ENCODE measurements around the gene C1S. TPM values are rescaled to one million over a fixed set of nuclear protein-coding genes. Genes with fewer than 3 reads are reported as not detected.
"Not testable (repeated sequence)": the region's sequence is repeated elsewhere in the genome, so short reads cannot be mapped to it uniquely, and the experiment has no call there.

C1S gene
- total RNA-seq, result 1 to 10 TPM; 1.6 to 1.7 (median 1.6) TPM

DNA sequence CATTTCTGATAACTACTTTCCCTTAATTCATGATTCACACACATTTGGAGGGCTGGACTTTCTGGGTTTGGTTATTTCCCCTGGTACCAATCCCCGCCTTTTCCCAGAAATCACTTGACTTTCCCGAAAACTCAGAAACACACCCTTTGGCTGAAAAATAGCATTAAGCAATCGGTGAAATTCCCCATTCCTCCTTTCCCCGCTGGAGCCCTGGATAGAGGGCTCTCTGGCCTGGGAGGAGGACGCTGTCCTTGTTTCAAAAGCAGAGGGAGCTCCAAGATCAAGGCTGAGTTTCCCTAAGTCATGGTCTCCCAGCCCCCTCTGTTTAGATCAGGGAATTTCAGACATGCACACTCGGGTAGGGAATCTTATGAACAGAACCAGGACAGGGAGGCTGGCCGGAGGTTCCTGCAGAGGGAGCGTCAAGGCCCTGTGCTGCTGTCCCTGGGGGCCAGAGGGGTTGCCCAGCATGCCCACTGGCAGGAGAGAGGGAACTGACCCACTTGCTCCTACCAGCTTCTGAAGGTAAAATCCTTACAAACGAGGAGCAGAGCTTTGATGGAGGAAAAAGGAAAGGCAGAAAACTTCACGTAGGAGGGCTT, at the start of gene C1S:
Gene C1S (plus strand): TSS at position 366 of the 602 bp plus-strand sequence. CDS start 1,195 bp downstream, outside the sequence.
- no peak within 1 kb of the TSS for H3K4me3 Mint-ChIP-seq
- ATAC-seq, result no peak
- no peaks in the 10 kb centered on the region for H3K9me3 Mint-ChIP-seq
- no peaks in the 10 kb centered on the region for H3K36me3 Mint-ChIP-seq (ENCODE audit: insufficient read depth)
- DNase-seq, result no peak
- H3K27me3 Mint-ChIP-seq (ENCODE audit: low read depth), result peaks cover 30% of the 10 kb centered on the region
- H3K4me1 Mint-ChIP-seq (ENCODE audit: low read depth), result no peaks in the 10 kb centered on the region

DNA sequence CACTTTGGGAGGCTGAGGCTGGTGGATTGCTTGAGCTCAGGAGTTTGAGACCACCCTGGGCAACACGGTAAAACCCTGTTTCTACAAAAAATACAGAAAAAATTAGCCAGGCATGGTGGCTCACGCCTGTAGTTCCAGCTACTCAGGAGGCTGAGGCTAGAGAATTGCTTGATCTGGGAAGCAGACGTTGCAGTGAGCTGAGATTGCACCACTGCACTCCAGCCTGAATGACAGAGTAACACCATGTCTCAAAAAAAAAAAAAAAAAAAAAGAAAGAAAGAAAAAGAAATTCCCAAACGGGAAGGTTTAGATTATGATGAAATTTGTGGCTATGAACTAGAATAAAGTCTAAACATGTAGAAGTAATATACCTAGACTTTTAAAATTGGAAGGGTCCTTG, 49.1 kb upstream of the C1S start:
- not testable (repeated sequence) for H3K9me3 Mint-ChIP-seq; DNase-seq; H3K27me3 Mint-ChIP-seq (ENCODE audit: low read depth); H3K4me3 Mint-ChIP-seq; ATAC-seq
- peaks cover 28% of the 10 kb centered on the region for H3K36me3 Mint-ChIP-seq (ENCODE audit: insufficient read depth)
- H3K4me1 Mint-ChIP-seq (ENCODE audit: low read depth), result peaks cover 29% of the 10 kb centered on the region

DNA sequence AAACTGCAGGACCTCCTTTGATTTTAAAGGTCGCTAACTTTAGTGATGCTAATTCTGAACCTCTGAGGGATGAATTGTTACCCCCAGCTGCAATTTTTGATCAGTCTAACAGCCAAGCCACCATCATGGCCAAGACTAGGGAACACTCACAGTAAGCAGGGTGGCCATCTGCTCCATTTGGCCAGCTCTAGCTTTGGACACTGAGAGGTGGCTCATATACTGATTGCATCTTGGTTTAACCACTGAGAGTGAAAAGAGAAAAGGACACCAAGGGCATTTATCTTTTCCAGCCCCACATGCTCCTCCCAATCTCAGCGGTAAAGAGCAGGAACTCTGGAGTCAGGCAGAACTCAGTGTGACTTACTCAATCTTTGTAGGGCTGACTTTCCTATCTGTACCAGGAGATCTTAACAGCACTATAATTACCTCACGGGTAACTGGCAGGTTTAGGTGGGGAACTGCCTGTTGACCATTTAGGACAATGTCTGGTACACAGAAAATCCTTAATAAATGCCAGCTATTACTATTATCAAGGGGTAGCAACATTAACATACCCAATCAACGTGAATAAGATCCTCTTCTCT, 48.4 kb upstream of the C1S start:
- ATAC-seq, result no peak
- no peak overlapping the region for H3K4me3 Mint-ChIP-seq
- no peaks in the 10 kb centered on the region for H3K9me3 Mint-ChIP-seq
- no peak for DNase-seq
- peaks cover 28% of the 10 kb centered on the region for H3K36me3 Mint-ChIP-seq (ENCODE audit: insufficient read depth)
- no peaks in the 10 kb centered on the region for H3K27me3 Mint-ChIP-seq (ENCODE audit: low read depth)
- H3K4me1 Mint-ChIP-seq (ENCODE audit: low read depth), result peaks cover 36% of the 10 kb centered on the region

DNA sequence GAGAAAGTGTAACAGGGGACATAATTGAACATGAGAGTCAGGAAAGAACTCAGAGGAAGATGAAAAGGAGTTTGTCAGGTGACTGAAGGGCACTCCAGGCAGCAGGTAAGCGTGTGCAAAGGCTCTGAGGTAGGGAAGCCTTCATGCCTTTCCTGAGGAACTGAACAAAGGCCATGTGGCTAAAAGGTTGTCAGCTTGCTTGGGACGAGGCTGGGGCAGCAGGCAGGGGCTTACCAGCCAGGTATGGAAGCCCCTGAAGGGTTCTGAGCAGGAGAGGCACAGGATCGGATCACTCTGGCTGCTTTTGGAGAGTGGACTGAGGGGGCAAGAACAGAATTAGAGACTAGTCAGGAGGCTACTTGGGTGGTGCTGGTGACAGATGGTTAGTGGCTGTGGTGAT, 47.4 kb upstream of the C1S start:
- Mint-ChIP-seq H3K27me3 (ENCODE audit: low read depth) (no peaks in the 10 kb centered on the region), H3K36me3 (ENCODE audit: insufficient read depth) (peaks cover 26% of the 10 kb centered on the region), H3K4me3 (no peak overlapping the region), H3K9me3 (no peaks in the 10 kb centered on the region), H3K4me1 (ENCODE audit: low read depth) (peaks cover 39% of the 10 kb centered on the region)
- no peak for DNase-seq
- no peak for ATAC-seq

DNA sequence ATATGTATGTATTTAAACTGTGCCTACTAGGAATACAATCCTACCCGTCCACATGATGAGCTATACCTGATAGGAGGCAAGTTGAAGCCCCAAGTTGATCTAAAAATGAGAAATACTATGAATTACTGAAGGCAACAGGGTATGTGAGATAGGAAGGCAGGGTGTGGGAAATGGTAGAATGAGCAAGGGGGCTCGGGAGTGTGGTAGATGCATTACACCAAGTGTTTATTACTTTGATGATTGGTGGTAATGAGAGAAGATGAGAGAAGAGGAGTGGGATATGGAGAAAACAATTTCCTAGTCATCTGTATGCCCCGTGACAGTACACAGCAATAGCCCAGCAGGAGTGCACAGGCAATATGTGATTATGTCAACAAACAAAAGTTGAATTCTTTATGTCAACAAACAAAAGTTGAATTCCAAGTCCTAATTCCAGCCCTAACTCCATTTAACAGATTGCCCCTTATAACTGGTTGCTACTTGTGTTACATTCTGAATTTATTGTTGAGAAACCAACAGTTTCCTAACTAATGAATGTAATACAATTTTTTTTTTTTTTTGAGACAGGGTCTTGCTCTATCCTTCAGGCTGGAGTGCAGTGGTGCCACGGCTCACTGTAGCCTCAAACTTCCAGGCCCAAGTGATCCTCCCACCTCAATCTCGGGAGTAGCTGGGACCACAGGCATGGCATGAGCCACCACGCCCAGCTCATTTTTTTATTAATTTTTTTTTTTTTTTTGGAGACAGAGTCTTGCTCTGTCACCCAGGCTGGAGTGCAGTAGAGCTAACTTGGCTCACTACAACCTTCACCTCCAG, 44.8 kb upstream of the C1S start:
- peaks cover 25% of the 10 kb centered on the region for H3K4me1 Mint-ChIP-seq (ENCODE audit: low read depth)
- no peaks in the 10 kb centered on the region for H3K9me3 Mint-ChIP-seq
- H3K36me3 Mint-ChIP-seq (ENCODE audit: insufficient read depth), result peaks cover 16% of the 10 kb centered on the region
- DNase-seq (no peak), ATAC-seq (no peak)
- H3K4me3 Mint-ChIP-seq, result no peak overlapping the region
- H3K27me3 Mint-ChIP-seq (ENCODE audit: low read depth), result no peaks in the 10 kb centered on the region

DNA sequence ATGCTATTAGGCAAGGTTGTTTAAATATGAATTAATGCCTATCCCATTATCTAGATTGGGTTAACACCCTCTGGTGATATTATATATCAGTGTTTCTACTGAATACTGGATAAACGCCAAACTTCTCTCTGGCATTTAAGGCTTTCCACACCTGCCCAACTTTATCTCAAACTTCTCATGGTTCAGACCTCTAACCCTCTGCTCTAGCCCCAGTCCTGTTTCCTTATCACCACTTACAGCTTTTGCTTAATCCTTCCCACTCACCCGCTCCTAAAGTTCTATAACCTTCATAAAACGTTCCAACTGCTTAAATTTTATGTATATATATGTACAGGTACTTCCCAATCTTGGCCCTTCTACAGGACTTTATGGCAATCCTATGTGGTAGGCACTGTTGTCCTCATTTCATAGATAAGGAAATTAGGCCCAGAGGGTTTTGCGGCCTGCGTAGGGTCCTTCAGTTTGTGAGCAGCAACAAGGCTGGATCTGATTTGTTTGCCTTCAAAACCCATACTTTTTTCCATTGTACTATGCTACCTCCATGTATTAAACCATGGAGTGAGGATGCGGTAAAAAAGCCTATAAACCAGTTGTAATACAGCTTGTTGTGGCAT, 43.5 kb upstream of the C1S start:
- Mint-ChIP-seq H3K27me3 (ENCODE audit: low read depth) (no peaks in the 10 kb centered on the region), H3K4me1 (ENCODE audit: low read depth) (peaks cover 25% of the 10 kb centered on the region), H3K9me3 (no peaks in the 10 kb centered on the region), H3K36me3 (ENCODE audit: insufficient read depth) (peaks cover 15% of the 10 kb centered on the region), H3K4me3 (peak overlapping the region; percentile 88)
- no peak for ATAC-seq
- DNase-seq, result no peak

DNA sequence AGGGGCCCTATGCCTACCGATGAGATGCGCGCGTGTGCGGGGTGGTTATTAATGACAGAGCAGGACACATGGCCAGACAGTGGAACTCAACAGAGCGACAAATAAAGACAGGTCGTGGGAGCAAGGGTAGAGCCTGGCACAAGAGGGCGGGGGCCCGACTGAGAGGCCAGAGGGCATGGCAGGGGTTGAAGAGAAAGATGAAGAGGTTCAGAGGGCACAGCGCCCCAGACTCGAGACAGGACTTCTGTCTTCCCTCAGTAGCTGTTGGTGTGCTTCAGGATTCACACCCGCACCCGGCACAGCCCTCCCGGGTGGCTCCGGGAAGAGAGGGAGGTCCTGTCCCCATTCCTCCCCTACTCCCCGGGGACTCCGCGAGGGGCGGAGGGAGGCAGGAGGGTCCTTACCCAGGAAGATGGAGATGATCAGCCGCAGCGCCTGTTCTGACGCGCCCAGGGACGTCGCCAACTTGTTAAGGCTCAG, 42.6 kb upstream of the C1S start:
- H3K9me3 Mint-ChIP-seq, result no peaks in the 10 kb centered on the region
- ATAC-seq (peak; percentile 5 to 32), DNase-seq (no peak)
- H3K4me3 Mint-ChIP-seq, result peak overlapping the region; percentile 88
- H3K4me1 Mint-ChIP-seq (ENCODE audit: low read depth), result peaks cover 25% of the 10 kb centered on the region
- no peaks in the 10 kb centered on the region for H3K27me3 Mint-ChIP-seq (ENCODE audit: low read depth)
- peaks cover 10% of the 10 kb centered on the region for H3K36me3 Mint-ChIP-seq (ENCODE audit: insufficient read depth)

DNA sequence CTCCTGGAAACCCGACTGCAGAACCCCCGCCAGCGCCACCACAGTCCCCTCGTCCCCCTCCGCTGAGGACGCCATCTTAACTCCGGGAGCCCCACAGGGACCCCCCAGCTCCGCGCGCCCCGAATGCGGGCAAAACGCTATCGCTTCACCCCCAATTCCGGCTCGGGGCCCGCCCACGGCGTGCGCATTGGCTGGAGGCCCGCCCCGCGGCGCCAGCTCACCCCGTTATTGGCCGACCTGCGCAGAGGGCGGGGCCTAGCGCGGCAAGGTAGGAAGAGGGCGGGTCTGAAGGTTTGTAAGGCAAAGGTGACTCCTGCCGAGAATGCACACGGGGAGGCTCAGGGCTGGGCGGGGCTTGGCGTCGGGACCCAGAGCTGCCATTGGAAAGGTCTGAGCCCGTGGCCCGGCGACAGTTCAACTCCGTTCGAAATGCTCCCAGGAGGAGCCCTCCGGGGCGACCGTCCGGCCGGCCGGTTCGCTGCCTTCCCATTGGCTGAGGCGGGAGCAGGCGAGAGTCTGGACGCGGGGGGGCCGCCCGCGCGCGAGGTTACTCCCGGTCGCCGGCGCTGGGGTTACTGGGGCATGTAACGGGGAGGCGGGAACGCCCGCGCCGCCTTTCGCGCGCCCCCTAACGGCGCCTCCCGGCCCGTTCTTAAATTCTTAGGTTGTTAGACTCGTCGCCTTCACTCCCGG, 42.0 kb upstream of the C1S start, which contains the start of gene LPCAT3:
Gene LPCAT3 (minus strand): TSS at position 127 of the 693 bp plus-strand sequence. CDS start 52 bp downstream, at position 75.
- H3K27me3 Mint-ChIP-seq (ENCODE audit: low read depth), result no peaks in the 10 kb centered on the region
- no peaks in the 10 kb centered on the region for H3K9me3 Mint-ChIP-seq
- peak within 1 kb of the TSS; percentile 88 for H3K4me3 Mint-ChIP-seq
- peaks cover 5% of the 10 kb centered on the region for H3K36me3 Mint-ChIP-seq (ENCODE audit: insufficient read depth)
- ATAC-seq (peak; percentile 97 to 98), DNase-seq (peak; percentile 95)
- H3K4me1 Mint-ChIP-seq (ENCODE audit: low read depth), result peaks cover 23% of the 10 kb centered on the region

DNA sequence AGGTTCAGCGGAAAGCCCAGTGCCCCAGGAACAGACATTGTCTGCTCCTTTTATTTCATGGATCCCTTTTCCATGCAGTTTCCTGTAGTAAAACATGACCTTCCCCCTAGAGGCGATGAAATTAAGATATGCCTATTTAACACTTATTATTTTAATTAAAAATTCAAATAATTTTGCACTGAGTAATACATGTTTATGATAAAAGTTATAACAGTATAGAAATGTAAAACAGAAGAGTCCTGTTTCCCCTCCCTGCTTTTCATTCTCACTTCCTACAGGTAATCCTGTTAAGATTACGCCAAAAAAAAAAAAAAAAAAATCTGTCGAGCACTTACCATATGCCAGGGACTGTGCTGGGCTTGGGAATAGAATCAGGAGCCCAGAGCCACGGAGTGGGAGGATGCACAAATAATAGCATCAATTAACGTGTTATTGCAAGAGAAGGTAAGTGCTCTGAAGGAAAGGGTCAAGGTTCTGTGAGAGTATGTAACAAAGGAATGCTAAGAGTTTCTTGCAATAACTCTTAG, 41.4 kb upstream of the C1S start:
- DNase-seq (no peak), ATAC-seq (no peak)
- Mint-ChIP-seq H3K4me3 (peak overlapping the region; percentile 88), H3K4me1 (ENCODE audit: low read depth) (peaks cover 20% of the 10 kb centered on the region), H3K27me3 (ENCODE audit: low read depth) (no peaks in the 10 kb centered on the region), H3K36me3 (ENCODE audit: insufficient read depth) (no peaks in the 10 kb centered on the region), H3K9me3 (no peaks in the 10 kb centered on the region)

DNA sequence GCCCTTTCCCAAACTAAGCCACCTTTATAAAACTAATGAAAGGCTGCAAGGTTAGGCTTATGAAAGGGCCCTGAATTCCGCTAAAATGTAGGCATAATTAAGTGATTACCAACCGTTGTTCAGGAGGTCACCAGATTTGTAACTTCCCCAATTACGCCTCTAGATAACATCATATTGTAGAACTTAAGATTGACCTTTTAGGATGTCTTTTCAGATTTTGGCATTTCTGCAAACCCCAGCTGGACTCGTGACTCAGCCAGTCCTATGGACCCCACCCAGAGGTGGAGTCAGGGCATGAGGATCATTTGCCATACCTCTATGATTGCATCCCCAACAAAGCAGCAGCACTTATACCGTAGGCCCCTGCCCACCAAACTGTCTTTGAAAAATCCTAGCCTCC, 38.6 kb upstream of the C1S start:
- no peaks in the 10 kb centered on the region for H3K27me3 Mint-ChIP-seq (ENCODE audit: low read depth)
- H3K4me1 Mint-ChIP-seq (ENCODE audit: low read depth), result peaks cover 9% of the 10 kb centered on the region
- no peak overlapping the region for H3K4me3 Mint-ChIP-seq
- no peaks in the 10 kb centered on the region for H3K36me3 Mint-ChIP-seq (ENCODE audit: insufficient read depth)
- DNase-seq (no peak), ATAC-seq (no peak)
- no peaks in the 10 kb centered on the region for H3K9me3 Mint-ChIP-seq

DNA sequence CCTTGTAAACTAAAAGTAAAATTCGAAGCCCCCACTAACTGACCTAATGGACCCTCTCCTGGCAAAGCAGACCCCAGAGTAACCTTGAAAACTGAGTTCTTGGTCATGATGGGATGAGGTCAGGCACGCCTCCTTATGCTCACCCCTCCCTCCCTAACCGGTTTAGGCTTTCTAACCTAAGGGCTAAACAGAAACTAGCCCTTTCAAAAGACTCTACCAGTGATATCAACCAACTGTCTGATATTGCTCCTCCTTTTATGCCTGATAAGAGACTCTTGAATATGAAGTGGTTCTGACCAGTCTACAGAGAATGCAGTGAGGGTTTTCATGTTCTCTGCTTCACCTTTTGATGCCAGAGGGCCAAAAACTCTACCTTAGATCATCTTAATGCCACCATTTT, 37.4 kb upstream of the C1S start:
- no peak for ATAC-seq
- H3K4me3 Mint-ChIP-seq, result no peak overlapping the region
- no peaks in the 10 kb centered on the region for H3K36me3 Mint-ChIP-seq (ENCODE audit: insufficient read depth)
- no peaks in the 10 kb centered on the region for H3K9me3 Mint-ChIP-seq
- H3K4me1 Mint-ChIP-seq (ENCODE audit: low read depth), result no peaks in the 10 kb centered on the region
- DNase-seq, result no peak
- no peaks in the 10 kb centered on the region for H3K27me3 Mint-ChIP-seq (ENCODE audit: low read depth)

DNA sequence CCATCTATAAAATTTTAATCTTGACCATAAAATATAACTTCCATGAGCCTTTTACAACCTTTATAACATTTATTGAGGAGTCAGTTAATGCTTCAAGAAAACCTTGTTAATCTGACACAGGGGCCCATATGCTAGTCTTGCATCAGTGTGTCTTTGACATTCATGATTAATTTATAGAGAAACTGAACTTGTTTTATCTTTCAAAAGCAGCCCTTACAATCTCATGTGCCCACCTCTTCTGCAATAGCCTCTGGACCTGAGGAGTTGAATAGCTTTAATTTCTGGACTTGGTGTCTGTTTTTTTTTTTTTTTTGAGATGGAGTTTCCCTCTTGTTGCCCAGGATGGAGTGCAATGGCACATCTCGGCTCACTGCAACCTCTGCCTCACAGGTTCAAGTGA, 33.7 kb upstream of the C1S start:
- Mint-ChIP-seq H3K4me1 (ENCODE audit: low read depth) (no peaks in the 10 kb centered on the region), H3K9me3 (no peaks in the 10 kb centered on the region), H3K4me3 (no peak overlapping the region), H3K27me3 (ENCODE audit: low read depth) (peaks cover 2% of the 10 kb centered on the region), H3K36me3 (ENCODE audit: insufficient read depth) (no peaks in the 10 kb centered on the region)
- ATAC-seq (no peak), DNase-seq (no peak)

DNA sequence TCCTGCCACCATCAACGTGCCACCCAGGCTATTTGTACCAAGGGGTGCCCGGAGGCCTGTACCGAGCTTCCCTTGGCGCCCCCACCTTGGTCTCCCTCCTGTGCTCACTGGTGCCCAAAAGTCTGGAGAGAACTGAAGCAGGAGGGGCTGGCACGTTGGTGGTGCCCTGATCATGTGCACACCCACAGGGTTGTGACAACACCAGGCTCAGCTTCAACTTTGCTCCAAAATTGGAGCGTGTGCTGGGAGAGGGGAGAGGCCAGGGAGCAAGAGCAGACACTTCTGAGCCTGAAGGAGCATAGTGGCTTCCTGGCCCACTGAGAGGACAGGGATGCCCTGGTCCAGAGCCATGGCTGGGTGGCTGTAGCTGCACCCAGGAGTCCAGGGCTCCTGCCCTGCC, 29.2 kb upstream of the C1S start:
- Mint-ChIP-seq H3K4me3 (no peak overlapping the region), H3K36me3 (ENCODE audit: insufficient read depth) (no peaks in the 10 kb centered on the region), H3K9me3 (no peaks in the 10 kb centered on the region), H3K27me3 (ENCODE audit: low read depth) (peaks cover 2% of the 10 kb centered on the region), H3K4me1 (ENCODE audit: low read depth) (no peaks in the 10 kb centered on the region)
- ATAC-seq, result no peak
- DNase-seq, result no peak

DNA sequence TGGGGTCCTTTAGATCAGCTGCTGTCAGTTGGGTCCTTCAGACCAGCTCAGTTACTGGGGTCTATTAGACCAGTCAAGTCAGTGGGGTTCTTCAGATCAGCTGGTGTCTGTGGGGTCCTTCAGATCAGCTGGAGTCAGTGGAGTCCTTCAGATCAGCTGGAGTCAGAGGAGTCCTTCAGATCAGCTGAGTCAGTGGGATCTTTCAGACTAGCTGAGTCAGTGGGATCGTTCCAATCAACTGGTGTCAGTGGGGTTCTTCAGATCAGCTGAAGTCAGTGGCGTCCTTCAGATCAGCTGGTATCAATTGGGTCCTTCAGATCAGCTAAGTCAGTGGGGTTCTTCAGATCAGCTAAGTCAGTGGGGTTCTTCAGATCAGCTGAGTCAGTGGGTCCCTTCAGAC, 27.5 kb upstream of the C1S start:
- Mint-ChIP-seq H3K4me3 (no peak overlapping the region), H3K9me3 (no peaks in the 10 kb centered on the region), H3K27me3 (ENCODE audit: low read depth) (peaks cover 2% of the 10 kb centered on the region), H3K4me1 (ENCODE audit: low read depth) (peaks cover 3% of the 10 kb centered on the region), H3K36me3 (ENCODE audit: insufficient read depth) (no peaks in the 10 kb centered on the region)
- no peak for DNase-seq
- no peak for ATAC-seq
